Superior temporal gyrus (tissue), 1 donor: ENCODE measurements around the gene ZSCAN10.
"Not testable (repeated sequence)": the region's sequence is repeated elsewhere in the genome, so short reads cannot be mapped to it uniquely, and the experiment has no call there.

ENCODE experiments used
- DNase-seq: peaks from one replicate; pipeline ENCODE4 v3.0.0-alpha.2; 2016; ENCODE audit errors: extremely low spot score

The ZSCAN10 gene

DNA sequence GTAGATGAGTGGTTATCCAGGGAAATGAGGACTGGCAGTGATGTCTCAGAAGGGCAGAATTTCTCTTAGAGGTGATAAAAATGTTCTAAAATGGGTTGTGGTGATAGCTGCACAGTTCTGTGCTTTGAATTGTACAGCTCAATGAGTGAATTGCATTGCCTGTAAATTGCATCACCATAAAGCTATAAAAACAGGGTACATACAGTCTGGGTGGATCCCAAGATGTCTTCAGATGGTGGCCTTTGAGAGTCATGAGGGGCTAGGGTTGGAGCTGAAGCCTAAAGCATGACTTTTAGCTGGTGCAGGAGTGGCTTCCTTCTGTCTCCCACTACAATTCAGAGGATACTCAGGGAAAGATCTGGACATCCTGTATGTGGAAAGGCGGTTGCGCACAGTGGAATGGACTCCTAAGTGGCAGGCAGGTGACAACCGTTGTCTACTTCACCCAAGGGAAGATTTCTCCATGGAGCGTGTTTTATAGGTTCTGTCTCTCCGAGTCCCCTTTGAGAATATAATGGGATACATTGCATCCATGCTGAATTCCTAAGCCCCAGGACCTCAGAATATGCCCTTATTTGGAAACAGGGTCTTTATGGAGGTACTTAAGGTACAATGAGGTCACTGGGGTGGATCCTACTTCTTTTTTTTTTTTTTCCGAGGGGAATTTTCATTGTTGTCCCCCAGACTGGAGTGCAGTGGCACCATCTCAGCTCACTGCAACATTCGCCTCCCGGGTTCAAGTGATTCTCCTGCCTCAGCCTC is 35.3 kb downstream of the ZSCAN10 start:
- no peak for DNase-seq

DNA sequence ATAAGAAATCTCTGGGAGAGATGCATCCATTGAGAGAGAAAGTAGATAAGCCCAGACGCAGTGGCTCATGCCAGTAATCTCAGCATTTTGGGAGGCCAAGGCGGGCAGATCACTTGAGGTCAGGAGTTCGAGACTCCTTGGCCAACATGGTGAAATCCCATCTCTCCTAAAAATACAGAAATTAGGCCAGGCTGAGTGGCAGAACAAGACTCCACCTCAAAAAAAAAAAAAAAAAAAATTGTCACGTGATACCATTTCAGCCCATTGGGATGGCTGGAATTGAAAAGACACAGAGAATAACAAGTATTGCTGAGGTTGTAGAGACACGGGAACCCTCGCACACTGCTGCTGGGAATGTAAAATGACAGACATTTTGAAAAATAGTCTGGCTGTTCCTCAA is 36.5 kb downstream of the ZSCAN10 start:
- no peak for DNase-seq

- no peak for DNase-seq
Measured at GRCh38 chr16:3060339-3061127, 38.6 kb downstream of the ZSCAN10 start.

- DNase-seq = no peak
Measured at GRCh38 chr16:3059723-3060242, 39.3 kb downstream of the ZSCAN10 start.

GRCh38 chr16:3059041-3059722 is 39.9 kb downstream of the ZSCAN10 start:
- peak; percentile 80 for DNase-seq

- DNase-seq = peak; percentile 10
Measured at GRCh38 chr16:3058139-3059030, 40.7 kb downstream of the ZSCAN10 start.

DNA sequence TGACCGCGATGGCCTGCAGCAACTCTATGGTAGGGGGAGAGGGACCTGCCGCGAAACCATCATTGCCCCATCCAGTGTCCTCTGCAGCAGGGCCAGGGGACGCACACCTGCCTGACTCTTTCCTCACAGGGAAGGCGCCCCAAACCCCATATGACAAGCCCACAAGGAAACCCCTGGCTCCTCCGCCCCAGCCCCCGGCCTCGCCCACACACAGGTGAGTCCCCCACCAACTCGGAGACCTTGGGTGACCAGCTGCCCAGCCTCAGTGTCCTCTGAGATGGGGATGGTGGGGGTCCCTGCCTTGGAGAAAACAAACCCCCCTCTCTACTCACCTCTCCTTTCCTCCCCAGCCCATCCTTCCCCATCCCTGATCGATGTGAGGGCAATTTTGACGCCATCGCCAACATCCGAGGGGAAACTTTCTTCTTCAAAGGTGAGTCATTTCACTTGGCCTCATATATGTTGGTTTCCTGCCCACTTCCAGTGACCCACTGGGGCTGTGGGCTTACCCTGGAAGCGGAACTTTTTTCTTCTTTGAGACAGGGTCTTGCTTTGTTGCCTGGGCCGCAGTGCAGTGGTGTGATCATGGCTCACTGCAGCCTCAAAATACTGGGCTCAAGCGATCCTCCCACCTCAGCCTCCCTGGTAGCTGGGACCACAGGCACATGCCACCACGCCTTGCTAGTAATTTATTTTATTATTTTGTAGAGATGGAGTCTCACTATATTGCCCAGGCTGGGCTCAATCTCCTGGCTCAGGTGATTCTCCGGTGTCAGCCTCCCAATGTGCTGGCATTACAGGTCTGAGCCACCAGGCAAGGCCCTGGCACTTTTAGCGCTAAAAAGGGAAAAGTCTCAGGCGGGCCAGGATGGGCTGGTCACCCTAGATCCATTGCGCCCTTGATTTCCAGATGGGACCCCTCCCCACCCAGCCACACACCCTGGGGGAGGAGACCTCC is 41.6 kb downstream of the ZSCAN10 start:
- DNase-seq = no peak

- no peak for DNase-seq
Measured at GRCh38 chr16:3056336-3057180, 42.5 kb downstream of the ZSCAN10 start.

GRCh38 chr16:3055734-3056115 is 43.4 kb downstream of the ZSCAN10 start:
- not testable (repeated sequence) for DNase-seq

- DNase-seq = no peak
Measured at GRCh38 chr16:3054965-3055733, 43.9 kb downstream of the ZSCAN10 start.

- not testable (repeated sequence) for DNase-seq
Measured at GRCh38 chr16:3053330-3053710, 45.8 kb downstream of the ZSCAN10 start.

GRCh38 chr16:3052571-3053329 is 46.3 kb downstream of the ZSCAN10 start:
- not testable (repeated sequence) for DNase-seq

DNA sequence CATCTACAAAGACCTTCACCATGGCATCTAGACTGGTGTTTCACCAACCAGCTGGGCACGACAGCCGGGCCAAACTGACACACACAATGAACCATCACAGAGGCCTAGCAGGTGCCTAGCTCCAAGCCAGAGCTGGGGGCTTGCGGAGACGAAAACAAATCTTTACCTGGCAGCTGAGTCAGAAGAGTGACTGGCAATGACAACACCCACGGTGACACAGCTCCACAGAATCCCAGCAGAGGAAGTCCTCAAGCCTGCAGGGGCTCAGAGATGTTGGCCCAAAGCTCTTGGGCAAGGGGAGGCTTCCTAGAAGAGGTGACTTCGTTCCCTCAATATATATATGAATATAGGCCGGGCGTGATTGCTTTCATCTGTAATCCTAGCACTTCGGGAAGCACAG is 47.6 kb downstream of the ZSCAN10 start:
- no peak for DNase-seq

DNA sequence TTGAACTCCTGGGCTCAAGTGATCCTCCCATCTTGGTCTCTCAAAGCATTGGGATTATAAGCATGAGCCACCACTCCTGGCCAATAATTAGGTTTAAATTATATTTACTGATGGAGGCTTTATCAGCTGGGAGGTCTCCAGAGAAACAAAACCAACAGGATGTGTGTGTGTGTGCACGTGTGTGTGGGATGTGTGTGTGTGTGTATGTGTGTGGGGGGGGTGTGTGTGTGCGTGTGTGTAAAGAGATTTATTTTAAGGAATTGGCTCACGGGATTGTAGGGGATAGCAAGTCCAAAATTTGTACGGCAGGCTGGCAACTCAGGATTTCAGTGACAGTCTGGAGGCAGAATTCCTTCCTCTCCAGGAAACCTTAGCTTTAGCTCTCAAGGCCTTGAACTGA is 48.1 kb downstream of the ZSCAN10 start:
- DNase-seq = no peak

GRCh38 chr16:3050487-3050886 is 48.6 kb downstream of the ZSCAN10 start:
- DNase-seq = no peak

- no peak for DNase-seq
Measured at GRCh38 chr16:3049921-3050481, 49.1 kb downstream of the ZSCAN10 start.

GRCh38 chr16:3047387-3047720 is 51.7 kb downstream of the ZSCAN10 start:
- DNase-seq = no peak
